Thymus (tissue), 11 donors: ENCODE results near the gene COL23A1. TPM values are rescaled to one million over a fixed set of nuclear protein-coding genes. Genes with fewer than 3 reads are reported as not detected.
A peak's percentile ranks its signal among the peaks of the same experiment; 100 is the strongest.

Source experiments
- DNase-seq, 9 donors: peaks; one replicate each; pipeline ENCODE4 v3.0.0-alpha.2; 2013; ENCODE audit warnings: low spot score in 9 of 9, low read depth in 6 of 9, missing footprints in 1 of 9
- H3K27ac ChIP-seq, 2 donors: one replicate each; pipeline ENCODE4 v1.5.1; 2013; ENCODE audit warnings: control low read depth in 1 of 2, low read depth in 1 of 2, low read length in 1 of 2, mild to moderate bottlenecking in 1 of 2, moderate library complexity in 1 of 2
- H3K27me3 ChIP-seq, 2 donors: one replicate each; pipeline ENCODE4 v1.5.1; 2013; ENCODE audit warnings: low read length in 1 of 2; ENCODE audit not compliant: control insufficient read depth in 2 of 2, insufficient read depth in 1 of 2
- H3K36me3 ChIP-seq, 2 donors: one replicate each; pipeline ENCODE4 v1.5.1; 2013; ENCODE audit warnings: low read length in 1 of 2, mild to moderate bottlenecking in 1 of 2, moderate library complexity in 1 of 2; ENCODE audit not compliant: control insufficient read depth in 2 of 2, insufficient read depth in 2 of 2
- H3K4me1 ChIP-seq, 2 donors: one replicate each; pipeline ENCODE4 v1.5.1; 2013; ENCODE audit warnings: low read length in 2 of 2; ENCODE audit not compliant: control insufficient read depth in 2 of 2, insufficient read depth in 2 of 2
- H3K4me3 ChIP-seq, 2 donors: one replicate each; pipeline ENCODE4 v1.5.1; 2013; ENCODE audit warnings: low read length in 2 of 2, control low read depth in 1 of 2, mild to moderate bottlenecking in 1 of 2
- H3K9me3 ChIP-seq, 2 donors: one replicate each; pipeline ENCODE4 v1.5.1; 2013; ENCODE audit warnings: low read length in 1 of 2, mild to moderate bottlenecking in 1 of 2; ENCODE audit not compliant: control insufficient read depth in 2 of 2, insufficient read depth in 1 of 2
- WGBS: extraction: QIAGEN DNeasy Blood & Tissue Kit; methylation state at CpG from one replicate; pipeline ENCODE4 v1.1.7; 2013; 5-methylcytosine and 5-hydroxymethylcytosine counted together
- polyA plus RNA-seq: library from polyadenylated mRNA; stranded (reverse); fragments of 200-250 nt; gene quantifications from one replicate; pipeline ENCODE4 v1.2.3, GENCODE V29; 2013
- total RNA-seq: library from RNA; stranded (reverse); fragments of 120-200 nt; gene quantifications from one replicate; pipeline ENCODE4 v1.2.4, GENCODE V29; 2013
- donor health status: healthy.

The COL23A1 gene
- total and polyA plus RNA-seq, 2 donors: 1.5 to 2.6 TPM

- H3K4me1 ChIP-seq: no peaks in the 10 kb centered on the region
- no peak for DNase-seq
- no peak overlapping the region for H3K27ac ChIP-seq
- no peak overlapping the region for H3K4me3 ChIP-seq
- no peaks in the 10 kb centered on the region for H3K27me3 ChIP-seq
- WGBS: 97% methylated on average over 10 of the region's 10 CpGs
- H3K36me3 ChIP-seq: no peaks in the 10 kb centered on the region
- H3K9me3 ChIP-seq: no peaks in the 10 kb centered on the region
Measured at GRCh38 chr5:178287791-178288105, 302.4 kb downstream of the COL23A1 start.

- WGBS: 94% methylated on average over 20 of the region's 20 CpGs
- no peak overlapping the region for H3K27ac ChIP-seq
- no peaks in the 10 kb centered on the region for H3K27me3 ChIP-seq
- H3K9me3 ChIP-seq: no peaks in the 10 kb centered on the region
- no peak for DNase-seq
- H3K4me1 ChIP-seq: no peaks in the 10 kb centered on the region
- H3K4me3 ChIP-seq: no peak overlapping the region
- H3K36me3 ChIP-seq: no peaks in the 10 kb centered on the region
Measured at GRCh38 chr5:178287091-178287790, 303.0 kb downstream of the COL23A1 start.

- Histone ChIP-seq H3K4me1 (no peaks in the 10 kb centered on the region), H3K27me3 (no peaks in the 10 kb centered on the region), H3K4me3 (no peak overlapping the region), H3K27ac (no peak overlapping the region), H3K36me3 (no peaks in the 10 kb centered on the region), H3K9me3 (no peaks in the 10 kb centered on the region)
- DNase-seq: no peak
- 93% methylated on average over 34 of the region's 34 CpGs for WGBS
Measured at GRCh38 chr5:178286226-178287090, 303.7 kb downstream of the COL23A1 start.

- no peaks in the 10 kb centered on the region for H3K36me3 ChIP-seq
- H3K27me3 ChIP-seq: peaks cover 0 to under 1% of the 10 kb centered on the region in 2 donors
- no peak overlapping the region for H3K4me3 ChIP-seq
- WGBS: 91% methylated on average over 19 of the region's 19 CpGs
- no peaks in the 10 kb centered on the region for H3K9me3 ChIP-seq
- no peaks in the 10 kb centered on the region for H3K4me1 ChIP-seq
- H3K27ac ChIP-seq: no peak overlapping the region
- DNase-seq: no peak
Measured at GRCh38 chr5:178285399-178286225, 304.6 kb downstream of the COL23A1 start.

GRCh38 chr5:178284996-178285395, 305.2 kb downstream of the COL23A1 start:
- no peak for DNase-seq
- Histone ChIP-seq H3K9me3 (no peaks in the 10 kb centered on the region), H3K4me3 (no peak overlapping the region), H3K27me3 (peaks cover 0 to 3% of the 10 kb centered on the region in 2 donors), H3K36me3 (no peaks in the 10 kb centered on the region), H3K4me1 (no peaks in the 10 kb centered on the region), H3K27ac (no peak overlapping the region)
- WGBS: 97% methylated on average over 7 of the region's 7 CpGs

GRCh38 chr5:178284093-178284675, 306.0 kb downstream of the COL23A1 start:
- Histone ChIP-seq H3K27ac (no peak overlapping the region), H3K27me3 (peaks cover 3 to 5% of the 10 kb centered on the region in 2 donors), H3K4me1 (no peaks in the 10 kb centered on the region), H3K9me3 (no peaks in the 10 kb centered on the region), H3K36me3 (no peaks in the 10 kb centered on the region), H3K4me3 (no peak overlapping the region)
- DNase-seq: peak in 4 of 9 donors; percentile 9 to 54 (median 30)
- 48% methylated on average over 3 of the region's 3 CpGs for WGBS

- H3K36me3 ChIP-seq: no peaks in the 10 kb centered on the region
- 98% methylated on average over 3 of the region's 3 CpGs for WGBS
- no peak overlapping the region for H3K27ac ChIP-seq
- no peaks in the 10 kb centered on the region for H3K9me3 ChIP-seq
- peaks cover 5 to 9% of the 10 kb centered on the region in 2 donors for H3K27me3 ChIP-seq
- no peaks in the 10 kb centered on the region for H3K4me1 ChIP-seq
- H3K4me3 ChIP-seq: no peak overlapping the region
- DNase-seq: no peak
Measured at GRCh38 chr5:178283520-178283919, 306.7 kb downstream of the COL23A1 start.

GRCh38 chr5:178282391-178282790, 307.8 kb downstream of the COL23A1 start:
- Histone ChIP-seq H3K4me1 (no peaks in the 10 kb centered on the region), H3K27me3 (peaks cover 5 to 16% of the 10 kb centered on the region in 2 donors), H3K36me3 (no peaks in the 10 kb centered on the region), H3K27ac (no peak overlapping the region), H3K9me3 (no peaks in the 10 kb centered on the region), H3K4me3 (no peak overlapping the region)
- WGBS: 96% methylated on average over 4 of the region's 4 CpGs
- DNase-seq: no peak
